MM.1S (cell line): ENCODE data around the gene CP.

Experiments used
- DNase-seq: peaks from one replicate; pipeline ENCODE4 v3.0.0-alpha.2; 2015
- H2AFZ ChIP-seq: fragments of 300-600 bp; sonication (generic); 2 replicates; pipeline ENCODE4 v1.6.0; 2016; ENCODE audit warnings: antibody characterized with exemption, low read length
- H3F3A ChIP-seq: fragments of 300-600 bp; sonication (generic); 2 replicates; pipeline ENCODE4 v1.6.1; 2016; ENCODE audit warnings: mild to moderate bottlenecking, antibody characterized with exemption, low read length, moderate library complexity, mixed read lengths; ENCODE audit not compliant: insufficient read depth
- H3K27ac ChIP-seq: fragments of 300-600 bp; sonication (generic); 2 replicates; pipeline ENCODE4 v1.5.1; 2016; ENCODE audit warnings: mild to moderate bottlenecking, low read length
- H3K27me3 ChIP-seq: fragments of 300-600 bp; sonication (generic); replicated peaks from 2 replicates; pipeline ENCODE4 v1.6.0; 2016; ENCODE audit warnings: low read length; ENCODE audit not compliant: insufficient read depth
- H3K36me3 ChIP-seq: fragments of 300-600 bp; sonication (generic); replicated peaks from 2 replicates; pipeline ENCODE4 v1.6.1; 2016; ENCODE audit warnings: mild to moderate bottlenecking, low read length, mixed read lengths; ENCODE audit not compliant: insufficient read depth
- H3K4me1 ChIP-seq: fragments of 300-600 bp; sonication (generic); 2 replicates; pipeline ENCODE4 v1.6.1; 2016; ENCODE audit warnings: low read length, mixed read lengths
- H3K4me2 ChIP-seq: fragments of 300-600 bp; sonication (generic); 2 replicates; pipeline ENCODE4 v1.6.0; 2016; ENCODE audit warnings: low read depth, low read length
- H3K4me3 ChIP-seq: fragments of 300-600 bp; sonication (generic); 2 replicates; pipeline ENCODE4 v1.5.1; 2016; ENCODE audit warnings: low read length, mixed read lengths
- H3K79me2 ChIP-seq: fragments of 300-600 bp; sonication (generic); 2 replicates; pipeline ENCODE4 v1.6.1; 2016; ENCODE audit warnings: mixed run types, low read length, mixed read lengths
- H3K9ac ChIP-seq: fragments of 300-600 bp; sonication (generic); 2 replicates; pipeline ENCODE4 v1.6.1; 2016; ENCODE audit warnings: low read length, mixed read lengths
- H3K9me2 ChIP-seq: fragments of 300-600 bp; sonication (generic); replicated peaks from 2 replicates; pipeline ENCODE4 v1.6.1; 2016; ENCODE audit warnings: mild to moderate bottlenecking, low read length, mixed read lengths; ENCODE audit not compliant: insufficient read depth
- H3K9me3 ChIP-seq: fragments of 300-600 bp; sonication (generic); replicated peaks from 2 replicates; pipeline ENCODE4 v1.6.1; 2016; ENCODE audit warnings: mild to moderate bottlenecking, low read length, mixed read lengths; ENCODE audit not compliant: insufficient read depth
- H4K20me1 ChIP-seq: fragments of 300-600 bp; sonication (generic); 2 replicates; pipeline ENCODE4 v1.6.1; 2016; ENCODE audit warnings: mild to moderate bottlenecking, low read length, moderate library complexity, mixed read lengths; ENCODE audit not compliant: insufficient read depth
- EZH2 ChIP-seq: fragments of 300-600 bp; sonication (generic); optimal IDR thresholded peaks from 2 replicates; pipeline ENCODE3; 2017; ENCODE audit warnings: low read depth, mild to moderate bottlenecking, antibody characterized with exemption, low read length, mixed read lengths
- EZH2phosphoT487 ChIP-seq: fragments of 300-600 bp; sonication (generic); IDR thresholded peaks from 2 replicates; pipeline ENCODE4 v1.6.1; 2018; ENCODE audit warnings: antibody characterized with exemption, low read length
- TF ChIP-seq, protein P1 (sequence below): fragments of 300-600 bp; sonication (generic); IDR thresholded peaks from 2 replicates; pipeline ENCODE4 v1.5.1; 2016; ENCODE audit warnings: antibody characterized with exemption, low read length, mixed read lengths

Gene CP

DNA sequence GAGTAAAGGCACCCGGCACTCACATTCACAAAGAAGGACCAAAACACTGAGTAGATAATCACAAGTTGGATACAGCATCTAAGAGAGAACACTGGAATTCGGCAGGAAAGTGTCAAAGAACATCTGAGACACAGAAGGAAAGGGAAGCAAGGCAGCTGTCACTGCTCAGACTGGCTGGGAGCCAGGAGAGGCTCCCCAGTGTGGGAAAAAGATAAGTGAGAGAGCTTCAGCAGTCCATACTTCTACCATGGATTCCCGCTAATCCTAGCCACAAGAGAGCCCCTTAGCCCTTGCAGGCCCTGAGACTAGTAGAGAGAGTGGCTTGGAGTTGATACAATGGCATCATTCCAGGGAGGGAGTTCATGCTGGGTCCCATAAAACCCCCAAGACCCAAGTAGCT, 36.7 kb upstream of the CP start:
- Histone ChIP-seq H3K4me1 (no peaks in the 10 kb centered on the region), H3K4me3 (no peak overlapping the region), H3F3A (no peaks in the 10 kb centered on the region), H4K20me1 (no peaks in the 10 kb centered on the region), H3K36me3 (no peaks in the 10 kb centered on the region), H3K27ac (no peak overlapping the region), H3K9me3 (no peaks in the 10 kb centered on the region), H3K9ac (no peak overlapping the region), H3K27me3 (no peaks in the 10 kb centered on the region), H2AFZ (no peak overlapping the region), H3K9me2 (no peaks in the 10 kb centered on the region), H3K79me2 (no peaks in the 10 kb centered on the region), H3K4me2 (no peak overlapping the region)
- DNase-seq: no peak
- TF ChIP-seq EZH2 (no peak), EZH2phosphoT487 (no peak)
- TF ChIP-seq, protein P1, sequence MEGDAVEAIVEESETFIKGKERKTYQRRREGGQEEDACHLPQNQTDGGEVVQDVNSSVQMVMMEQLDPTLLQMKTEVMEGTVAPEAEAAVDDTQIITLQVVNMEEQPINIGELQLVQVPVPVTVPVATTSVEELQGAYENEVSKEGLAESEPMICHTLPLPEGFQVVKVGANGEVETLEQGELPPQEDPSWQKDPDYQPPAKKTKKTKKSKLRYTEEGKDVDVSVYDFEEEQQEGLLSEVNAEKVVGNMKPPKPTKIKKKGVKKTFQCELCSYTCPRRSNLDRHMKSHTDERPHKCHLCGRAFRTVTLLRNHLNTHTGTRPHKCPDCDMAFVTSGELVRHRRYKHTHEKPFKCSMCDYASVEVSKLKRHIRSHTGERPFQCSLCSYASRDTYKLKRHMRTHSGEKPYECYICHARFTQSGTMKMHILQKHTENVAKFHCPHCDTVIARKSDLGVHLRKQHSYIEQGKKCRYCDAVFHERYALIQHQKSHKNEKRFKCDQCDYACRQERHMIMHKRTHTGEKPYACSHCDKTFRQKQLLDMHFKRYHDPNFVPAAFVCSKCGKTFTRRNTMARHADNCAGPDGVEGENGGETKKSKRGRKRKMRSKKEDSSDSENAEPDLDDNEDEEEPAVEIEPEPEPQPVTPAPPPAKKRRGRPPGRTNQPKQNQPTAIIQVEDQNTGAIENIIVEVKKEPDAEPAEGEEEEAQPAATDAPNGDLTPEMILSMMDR: no peak

DNA sequence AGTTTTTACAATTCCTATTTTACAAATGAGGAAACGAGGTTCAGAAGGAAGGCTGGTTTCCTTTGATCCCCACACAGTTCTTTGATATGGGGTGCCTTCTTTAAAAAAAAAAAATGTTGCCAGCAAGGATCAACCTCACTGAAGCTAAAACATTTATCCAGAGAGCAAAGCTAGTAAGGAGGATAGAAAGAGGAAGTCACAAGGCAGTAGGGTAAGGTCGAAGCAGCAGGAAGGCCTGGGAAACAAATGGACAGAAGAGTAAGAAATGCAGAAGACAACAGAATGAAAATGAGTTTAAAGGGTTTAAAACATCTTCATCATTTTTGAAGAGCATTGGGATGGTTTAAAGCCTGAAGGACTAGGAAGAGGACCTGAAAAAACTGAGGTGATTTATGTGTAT, 30.6 kb upstream of the CP start:
- Histone ChIP-seq H3K4me3 (no peak overlapping the region), H3K9me3 (no peaks in the 10 kb centered on the region), H3K9ac (no peak overlapping the region), H3K4me2 (no peak overlapping the region), H3K36me3 (no peaks in the 10 kb centered on the region), H3K27me3 (no peaks in the 10 kb centered on the region), H3K27ac (no peak overlapping the region), H2AFZ (no peak overlapping the region), H4K20me1 (no peaks in the 10 kb centered on the region), H3K4me1 (peaks cover 17% of the 10 kb centered on the region), H3K9me2 (no peaks in the 10 kb centered on the region), H3F3A (peaks cover 14% of the 10 kb centered on the region), H3K79me2 (no peaks in the 10 kb centered on the region)
- DNase-seq: no peak
- TF ChIP-seq EZH2 (no peak), EZH2phosphoT487 (no peak)
- TF ChIP-seq, protein P1: no peak

DNA sequence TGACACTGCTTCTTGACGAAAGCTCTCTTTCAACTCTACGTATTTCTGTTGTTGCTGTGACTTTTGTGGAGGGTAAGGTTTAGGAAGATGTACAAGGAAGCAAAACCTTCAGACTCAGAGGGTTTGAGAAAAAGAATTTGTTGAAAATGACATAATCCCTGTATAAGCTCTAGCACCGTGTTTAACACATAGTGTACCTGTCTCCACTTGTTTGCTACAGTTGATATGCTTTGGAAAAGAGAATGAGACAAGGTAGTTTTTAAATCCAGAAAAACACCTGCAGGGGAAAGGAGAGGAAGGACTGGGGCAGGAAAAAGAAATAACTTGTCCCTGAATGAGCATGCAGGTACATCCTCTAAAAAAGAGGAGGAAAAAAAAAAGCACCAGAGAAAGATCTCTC, 29.6 kb upstream of the CP start:
- Histone ChIP-seq H3K4me2 (no peak overlapping the region), H3K27me3 (no peaks in the 10 kb centered on the region), H3K27ac (no peak overlapping the region), H3K79me2 (no peaks in the 10 kb centered on the region), H3K9me2 (no peaks in the 10 kb centered on the region), H3K9ac (no peak overlapping the region), H3F3A (peaks cover 19% of the 10 kb centered on the region), H2AFZ (no peak overlapping the region), H3K4me3 (no peak overlapping the region), H3K9me3 (no peaks in the 10 kb centered on the region), H3K4me1 (peaks cover 25% of the 10 kb centered on the region), H4K20me1 (no peaks in the 10 kb centered on the region), H3K36me3 (no peaks in the 10 kb centered on the region)
- DNase-seq: no peak
- TF ChIP-seq EZH2 (no peak), EZH2phosphoT487 (no peak)
- TF ChIP-seq, protein P1: no peak
